ENCODE results near the gene LHX4.

Gene LHX4

GRCh38 chr1:180229483-180230415 lies at the start of gene LHX4:
Gene LHX4, plus strand, starts transcription at chr1:180230264. Its CDS starts 266 bp downstream, at chr1:180230530.
- peak in 1 of 51 donors; percentile 8 for DNase-seq

- peak in 2 of 51 donors; percentile 6 to 13 for DNase-seq
Measured at GRCh38 chr1:180181048-180181447, 49.0 kb upstream of the LHX4 start.

GRCh38 chr1:180181996-180182642 lies 47.9 kb upstream of the LHX4 start:
- DNase-seq = peak in 1 of 51 donors; percentile 26

- peak in 2 of 51 donors; percentile 21 to 33 for DNase-seq
Measured at GRCh38 chr1:180182643-180183311, 47.3 kb upstream of the LHX4 start.

- DNase-seq = no peak
Measured at GRCh38 chr1:180183426-180183825, 46.6 kb upstream of the LHX4 start.

- DNase-seq = no peak
Measured at GRCh38 chr1:180184041-180184440, 46.0 kb upstream of the LHX4 start.

GRCh38 chr1:180185281-180185680 lies 44.8 kb upstream of the LHX4 start:
- DNase-seq = no peak

GRCh38 chr1:180185971-180186645 lies 44.0 kb upstream of the LHX4 start:
- DNase-seq = no peak

GRCh38 chr1:180186831-180187230 lies 43.2 kb upstream of the LHX4 start:
- peak in 3 of 51 donors; percentile 21 to 34 (median 26) for DNase-seq

GRCh38 chr1:180187626-180188025 lies 42.4 kb upstream of the LHX4 start:
- no peak for DNase-seq

GRCh38 chr1:180188091-180188506 lies 42.0 kb upstream of the LHX4 start:
- peak in 29 of 51 donors; percentile 7 to 63 (median 30) for DNase-seq

GRCh38 chr1:180188684-180189175 lies 41.3 kb upstream of the LHX4 start:
- no peak for DNase-seq

GRCh38 chr1:180190091-180190490 lies 40.0 kb upstream of the LHX4 start:
- no peak for DNase-seq

GRCh38 chr1:180192172-180192571 lies 37.9 kb upstream of the LHX4 start:
- DNase-seq = no peak

GRCh38 chr1:180193141-180194047 lies 36.7 kb upstream of the LHX4 start:
- DNase-seq = no peak

GRCh38 chr1:180194048-180194425 lies 36.0 kb upstream of the LHX4 start:
- DNase-seq = no peak

- no peak for DNase-seq
Measured at GRCh38 chr1:180194546-180195207, 35.4 kb upstream of the LHX4 start.

- DNase-seq = no peak
Measured at GRCh38 chr1:180195401-180195800, 34.7 kb upstream of the LHX4 start.

- DNase-seq = no peak
Measured at GRCh38 chr1:180195916-180196315, 34.1 kb upstream of the LHX4 start.

Measured in hypothalamus (tissue), 51 donors.